IMR-90 (cell line): Measurements from ENCODE around the gene CWF19L2. TPM values are rescaled to one million over a fixed set of nuclear protein-coding genes. Genes with fewer than 3 reads are reported as not detected.

Experiments used
- ATAC-seq: fragments of 200-7000 bp; cut with Tn5 transposase; 2 replicates; pipeline ENCODE4 v1.9.1; 2020; ENCODE audit warnings: low read depth, mild to moderate bottlenecking, moderate library complexity
- BruUV-seq: library from RNA; stranded (reverse); fragments of 400-500 nt; replicated peaks from 2 replicates; lab custom pipeline; 2021; lab: Mats Ljungman, UMichigan
- CTCF ChIA-PET: fragments of 300-600 bp; formaldehyde crosslinking; extraction: SDS; loops from one replicate; lab custom pipeline; 2021; ENCODE audit warnings: antibody characterized with exemption; lab: Yijun Ruan, JAX
- POLR2A ChIA-PET: fragments of 300-600 bp; sonication (Branson Sonifier 250); formaldehyde crosslinking; loops from one replicate; lab custom pipeline; 2022; ENCODE audit warnings: antibody characterized with exemption; ENCODE audit not compliant: unreplicated experiment; lab: Charles Lee
- DNase-seq: peaks from one replicate; pipeline ENCODE4 v3.0.0; 2013
- H2AFZ ChIP-seq: replicated peaks from 2 replicates; pipeline ENCODE3; 2013; ENCODE audit warnings: low read length, mild to moderate bottlenecking; ENCODE audit not compliant: poor library complexity
- H2AK5ac ChIP-seq: 2 replicates; pipeline ENCODE4 v1.6.1; 2013; ENCODE audit warnings: low read depth, low read length, inconsistent platforms
- H2AK9ac ChIP-seq: replicated peaks from 2 replicates; pipeline ENCODE3; 2013; ENCODE audit warnings: mild to moderate bottlenecking, low read depth, low read length, moderate library complexity; ENCODE audit not compliant: poor library complexity
- H2BK120ac ChIP-seq: 2 replicates; pipeline ENCODE4 v1.6.1; 2013; ENCODE audit warnings: low read depth, low read length, inconsistent platforms
- H2BK15ac ChIP-seq: 3 replicates; pipeline ENCODE4 v1.6.1; 2013; ENCODE audit warnings: low read depth, low read length, inconsistent platforms
- H2BK20ac ChIP-seq: 2 replicates; pipeline ENCODE4 v1.6.1; 2013; ENCODE audit warnings: low read depth, mild to moderate bottlenecking, inconsistent platforms, low read length, moderate library complexity
- H2BK5ac ChIP-seq: 2 replicates; pipeline ENCODE4 v1.6.1; 2013; ENCODE audit warnings: mild to moderate bottlenecking, low read depth, low read length, inconsistent platforms; ENCODE audit not compliant: poor library complexity, severe bottlenecking
- H3K14ac ChIP-seq: replicated peaks from 2 replicates; pipeline ENCODE4 v1.6.1; 2013; ENCODE audit warnings: low read depth, low read length, inconsistent platforms
- H3K18ac ChIP-seq: 2 replicates; pipeline ENCODE4 v1.6.1; 2013; ENCODE audit warnings: low read depth, low read length, control low read depth
- H3K23ac ChIP-seq: 2 replicates; pipeline ENCODE4 v1.6.1; 2013; ENCODE audit warnings: low read depth, low read length, inconsistent platforms
- H3K27ac ChIP-seq: 2 replicates; pipeline ENCODE4 v1.5.1; 2013; ENCODE audit warnings: mild to moderate bottlenecking, control low read depth, low read length; ENCODE audit not compliant: insufficient read depth
- H3K27me3 ChIP-seq: 2 replicates; pipeline ENCODE4 v1.6.1; 2013; ENCODE audit warnings: low read length; ENCODE audit not compliant: control insufficient read depth, insufficient read depth
- H3K36me3 ChIP-seq: 2 replicates; pipeline ENCODE4 v1.6.1; 2013; ENCODE audit warnings: low read length, mixed read lengths; ENCODE audit not compliant: control insufficient read depth, insufficient read depth
- H3K4ac ChIP-seq: 2 replicates; pipeline ENCODE4 v1.6.1; 2013; ENCODE audit warnings: low read depth, low read length, inconsistent platforms
- H3K4me1 ChIP-seq: 2 replicates; pipeline ENCODE4 v1.6.1; 2013; ENCODE audit warnings: low read length, mixed read lengths; ENCODE audit not compliant: control insufficient read depth, insufficient read depth
- H3K4me2 ChIP-seq: 2 replicates; pipeline ENCODE4 v1.6.1; 2013; ENCODE audit warnings: low read depth, mild to moderate bottlenecking, control low read depth, low read length, moderate library complexity
- H3K4me3 ChIP-seq: 2 replicates; pipeline ENCODE4 v1.5.1; 2013; ENCODE audit warnings: low read depth, mild to moderate bottlenecking, control low read depth, low read length, moderate library complexity; ENCODE audit not compliant: insufficient read depth
- H3K56ac ChIP-seq: 2 replicates; pipeline ENCODE4 v1.6.1; 2013; ENCODE audit warnings: low read length, inconsistent platforms; ENCODE audit not compliant: insufficient read depth; ENCODE audit errors: extremely low read depth
- H3K79me1 ChIP-seq, 2 experiments: 2 replicates each; pipeline ENCODE4 v1.6.1; 2013; ENCODE audit warnings: low read length in 2 of 2, inconsistent platforms in 1 of 2, low read depth in 1 of 2
- H3K9ac ChIP-seq: 2 replicates; pipeline ENCODE4 v1.6.1; 2013; ENCODE audit warnings: low read depth, low read length, control low read depth
- H3K9me1 ChIP-seq: 2 replicates; pipeline ENCODE4 v1.6.1; 2013; ENCODE audit warnings: low read length, inconsistent platforms; ENCODE audit not compliant: insufficient read depth
- H3K9me3 ChIP-seq: 2 replicates; pipeline ENCODE4 v1.6.1; 2013; ENCODE audit warnings: low read length; ENCODE audit not compliant: control insufficient read depth, insufficient read depth
- H4K20me1 ChIP-seq: 2 replicates; pipeline ENCODE4 v1.6.1; 2013; ENCODE audit warnings: low read length, inconsistent platforms; ENCODE audit not compliant: insufficient read depth
- H4K5ac ChIP-seq: 2 replicates; pipeline ENCODE4 v1.6.1; 2013; ENCODE audit warnings: mild to moderate bottlenecking, low read depth, low read length, control low read depth
- H4K8ac ChIP-seq, 2 experiments: 2 replicates each; pipeline ENCODE4 v1.6.1; 2013; ENCODE audit warnings: low read depth in 2 of 2, low read length in 2 of 2, control low read depth in 1 of 2, inconsistent platforms in 1 of 2
- H4K91ac ChIP-seq: 2 replicates; pipeline ENCODE4 v1.6.1; 2013; ENCODE audit warnings: low read depth, low read length, inconsistent platforms; ENCODE audit not compliant: insufficient read depth
- BHLHE40 ChIP-seq: fragments of 150-350 bp; IDR thresholded peaks from 2 replicates; pipeline ENCODE4 v1.6.1; 2016; ENCODE audit warnings: mild to moderate bottlenecking, low read depth, low read length
- CEBPB ChIP-seq: IDR thresholded peaks from 2 replicates; pipeline ENCODE4 v1.6.1; 2012; ENCODE audit warnings: low read depth, low read length, improper control_type of control experiment
- CHD1 ChIP-seq: IDR thresholded peaks from 2 replicates; pipeline ENCODE4 v1.6.1; 2012; ENCODE audit warnings: low read depth, low read length, improper control_type of control experiment
- ELK1 ChIP-seq: fragments of 150-350 bp; IDR thresholded peaks from 2 replicates; pipeline ENCODE4 v1.6.1; 2016; ENCODE audit warnings: low read depth, mild to moderate bottlenecking, low read length, moderate library complexity, borderline replicate concordance
- FOS ChIP-seq: fragments of 150-350 bp; IDR thresholded peaks from 2 replicates; pipeline ENCODE4 v1.6.1; 2016; ENCODE audit warnings: low read depth, low read length
- MAFK ChIP-seq: IDR thresholded peaks from 2 replicates; pipeline ENCODE4 v1.6.1; 2012; ENCODE audit warnings: low read depth, low read length, improper control_type of control experiment
- MAZ ChIP-seq: IDR thresholded peaks from 2 replicates; pipeline ENCODE4 v1.6.1; 2012; ENCODE audit warnings: low read depth, mild to moderate bottlenecking, low read length, improper control_type of control experiment, moderate library complexity, borderline replicate concordance
- MXI1 ChIP-seq: IDR thresholded peaks from 2 replicates; pipeline ENCODE4 v1.6.1; 2012; ENCODE audit warnings: low read depth, mild to moderate bottlenecking, low read length, moderate library complexity, borderline replicate concordance
- NFE2L2 ChIP-seq: fragments of 150-350 bp; IDR thresholded peaks from 2 replicates; pipeline ENCODE4 v1.6.1; 2016; ENCODE audit warnings: low read depth, mild to moderate bottlenecking, low read length
- POLR2A ChIP-seq: IDR thresholded peaks from 2 replicates; pipeline ENCODE4 v1.6.1; 2012; ENCODE audit warnings: mild to moderate bottlenecking, low read depth, low read length
- RAD21 ChIP-seq: IDR thresholded peaks from 2 replicates; pipeline ENCODE4 v1.6.1; 2012; ENCODE audit warnings: low read length, improper control_type of control experiment
- RCOR1 ChIP-seq: IDR thresholded peaks from 2 replicates; pipeline ENCODE4 v1.6.1; 2012; ENCODE audit warnings: mild to moderate bottlenecking, low read length, improper control_type of control experiment; ENCODE audit not compliant: insufficient replicate concordance
- RFX5 ChIP-seq: IDR thresholded peaks from 2 replicates; pipeline ENCODE4 v1.8.0; 2012; ENCODE audit warnings: low read depth, mild to moderate bottlenecking, low read length, moderate library complexity
- SMC3 ChIP-seq: fragments of 150-350 bp; IDR thresholded peaks from 2 replicates; pipeline ENCODE4 v1.6.1; 2016; ENCODE audit warnings: low read depth, mild to moderate bottlenecking, antibody characterized with exemption, low read length, moderate library complexity
- USF2 ChIP-seq: fragments of 150-350 bp; IDR thresholded peaks from 2 replicates; pipeline ENCODE4 v1.6.1; 2017; ENCODE audit warnings: mild to moderate bottlenecking, antibody characterized with exemption, low read length, low read depth
- WGBS, 2 experiments: methylation state at CpG; one replicate each; pipeline versions ENCODE4 v1.1.5 to v1.1.7; 2013; ENCODE audit warnings: missing lambda C conversion rate in 2 of 2; ENCODE audit not compliant: insufficient read length in 1 of 2; ENCODE audit errors: extremely low coverage in 2 of 2; 5-methylcytosine and 5-hydroxymethylcytosine counted together
- dilution Hi-C: fragments of 300-500 bp; cut with HindIII; formaldehyde crosslinking; loops from one replicate; pipeline ENCODE4 v1.14.3; 2018; ENCODE audit warnings: low sequenced_read_pairs; ENCODE audit not compliant: unreplicated experiment
- in situ Hi-C: fragments of 300-500 bp; cut with MboI; formaldehyde crosslinking; loops from 3 replicates; pipeline ENCODE4 v1.14.3; 2019; ENCODE audit warnings: low sequenced_read_pairs, inconsistent platforms, mixed read lengths
- intact Hi-C: fragments of 100-400 bp; cut with micrococcal nuclease; formaldehyde crosslinking; loops from 2 replicates; pipeline ENCODE4 v1.10.0; 2022
- polyA plus RNA-seq, 3 experiments: library from polyadenylated mRNA; depleted of rRNA; stranded (reverse); fragments of >200 nt; gene quantifications; 2 replicates each; pipeline ENCODE4 v1.2.3, GENCODE V29; 2012; ENCODE audit warnings: low replicate concordance in 1 of 3
- total RNA-seq: library from RNA; depleted of rRNA; stranded (reverse); fragments of >200 nt; gene quantifications from 2 replicates; pipeline ENCODE4 v1.2.3, GENCODE V29; 2012
- TF ChIP-seq, protein P1 (sequence below): conservative IDR thresholded peaks from 2 replicates; pipeline ENCODE4 v1.5.1; 2012; ENCODE audit warnings: mild to moderate bottlenecking, low read depth, low read length, improper control_type of control experiment

CWF19L2 gene
- total and polyA plus RNA-seq, 2 of the 4 experiments (the other 2 are of a cell fraction): 1.7 to 3.8 TPM

- no peak overlapping the region for H2AK5ac ChIP-seq
- no peaks in the 10 kb centered on the region for H4K20me1 ChIP-seq
- H2AK9ac ChIP-seq: no peak overlapping the region
- no peak overlapping the region for H4K5ac ChIP-seq
- no peak overlapping the region for H3K4me3 ChIP-seq
- no peak for TF ChIP-seq CEBPB
- no peak for TF ChIP-seq FOS
- TF ChIP-seq MAFK: no peak
- TF ChIP-seq POLR2A: no peak
- no peak for TF ChIP-seq RAD21
- TF ChIP-seq BHLHE40: no peak
- no peak for TF ChIP-seq MAZ
- TF ChIP-seq, protein P1, sequence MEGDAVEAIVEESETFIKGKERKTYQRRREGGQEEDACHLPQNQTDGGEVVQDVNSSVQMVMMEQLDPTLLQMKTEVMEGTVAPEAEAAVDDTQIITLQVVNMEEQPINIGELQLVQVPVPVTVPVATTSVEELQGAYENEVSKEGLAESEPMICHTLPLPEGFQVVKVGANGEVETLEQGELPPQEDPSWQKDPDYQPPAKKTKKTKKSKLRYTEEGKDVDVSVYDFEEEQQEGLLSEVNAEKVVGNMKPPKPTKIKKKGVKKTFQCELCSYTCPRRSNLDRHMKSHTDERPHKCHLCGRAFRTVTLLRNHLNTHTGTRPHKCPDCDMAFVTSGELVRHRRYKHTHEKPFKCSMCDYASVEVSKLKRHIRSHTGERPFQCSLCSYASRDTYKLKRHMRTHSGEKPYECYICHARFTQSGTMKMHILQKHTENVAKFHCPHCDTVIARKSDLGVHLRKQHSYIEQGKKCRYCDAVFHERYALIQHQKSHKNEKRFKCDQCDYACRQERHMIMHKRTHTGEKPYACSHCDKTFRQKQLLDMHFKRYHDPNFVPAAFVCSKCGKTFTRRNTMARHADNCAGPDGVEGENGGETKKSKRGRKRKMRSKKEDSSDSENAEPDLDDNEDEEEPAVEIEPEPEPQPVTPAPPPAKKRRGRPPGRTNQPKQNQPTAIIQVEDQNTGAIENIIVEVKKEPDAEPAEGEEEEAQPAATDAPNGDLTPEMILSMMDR: no peak
- no peak for TF ChIP-seq CHD1
- TF ChIP-seq MXI1: no peak
- no peak for TF ChIP-seq RFX5
- no peak for TF ChIP-seq SMC3
- no peak for TF ChIP-seq ELK1
- no peak for TF ChIP-seq USF2
- no peak for TF ChIP-seq NFE2L2
- no peak for TF ChIP-seq RCOR1
- H3K4me1 ChIP-seq: no peaks in the 10 kb centered on the region
- no CpG with 5 or more reads among the region's 7 CpGs for WGBS, 2 experiments
- no peak overlapping the region for H2BK5ac ChIP-seq
- intact Hi-C loops: no loop called here
- in situ Hi-C loops: no loop called here
- no peak overlapping the region for H3K18ac ChIP-seq
- H2BK120ac ChIP-seq: no peak overlapping the region
- H3K27me3 ChIP-seq: no peaks in the 10 kb centered on the region
- H3K14ac ChIP-seq: no peak overlapping the region
- no peak overlapping the region for H3K56ac ChIP-seq
- BruUV-seq: no TSS peak
- dilution Hi-C loops: no loop called here
- no peak overlapping the region for H3K9ac ChIP-seq
- no peaks in the 10 kb centered on the region for H3K9me1 ChIP-seq
- POLR2A ChIA-PET: no interaction called here
- no peaks in the 10 kb centered on the region for H3K36me3 ChIP-seq
- no peak overlapping the region for H3K4ac ChIP-seq
- H3K23ac ChIP-seq: no peak overlapping the region
- H3K27ac ChIP-seq: no peak overlapping the region
- CTCF ChIA-PET: no interaction called here
- H2BK15ac ChIP-seq: no peak overlapping the region
- ATAC-seq: no peak
- H2AFZ ChIP-seq: no peak overlapping the region
- H4K91ac ChIP-seq: no peak overlapping the region
- DNase-seq: no peak
- H3K4me2 ChIP-seq: no peak overlapping the region
- no peak overlapping the region for H4K8ac ChIP-seq
- H2BK20ac ChIP-seq: no peak overlapping the region
- H3K9me3 ChIP-seq: no peaks in the 10 kb centered on the region
- H3K79me1 ChIP-seq: no peaks in the 10 kb centered on the region
These were observed 85.2 kb downstream of the CWF19L2 start for GRCh38 chr11:107372439-107372838.
